ENCODE data around the gene TUBGCP3. TPM values are rescaled to one million over a fixed set of nuclear protein-coding genes. Genes with fewer than 3 reads are reported as not detected.
"Not testable (repeated sequence)": the region's sequence is repeated elsewhere in the genome, so short reads cannot be mapped to it uniquely, and the experiment has no call there.

Gene TUBGCP3
- total RNA-seq, 1 experiment from 2014 or later: 47.4 TPM

DNA sequence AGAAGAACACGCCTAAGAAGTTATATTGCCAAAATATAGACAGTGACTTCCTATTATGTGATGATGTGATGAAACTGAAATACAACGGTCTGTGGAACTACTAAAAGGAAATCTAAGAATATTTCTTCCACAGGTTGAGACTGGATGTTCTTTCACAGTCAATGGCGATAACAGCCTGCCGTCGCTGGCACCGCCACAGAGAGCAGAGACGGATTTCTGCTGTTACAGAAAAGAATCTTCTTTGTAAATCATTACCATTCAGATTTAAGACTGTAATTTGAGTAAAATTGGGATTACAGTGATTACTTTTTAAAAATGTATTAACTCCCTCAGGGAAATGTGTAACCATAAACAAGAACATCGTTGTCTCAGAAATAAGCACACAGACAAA, 100.8 kb downstream of the TUBGCP3 start:
- no peak overlapping the region for H2AFZ ChIP-seq
- BruUV-seq (replicated peaks): no TSS peak
- no peak for DNase-seq
- no peaks in the 10 kb centered on the region for H3K9me2 ChIP-seq (ENCODE audit: insufficient read depth)
- no peaks in the 10 kb centered on the region for H3K36me3 ChIP-seq (ENCODE audit: low read depth)
- H3K79me2 ChIP-seq (ENCODE audit: low read depth): no peaks in the 10 kb centered on the region
- H3F3A ChIP-seq (ENCODE audit: insufficient read depth, low read depth): peaks cover 4% of the 10 kb centered on the region
- H3K4me3 ChIP-seq: no peak overlapping the region
- no peaks in the 10 kb centered on the region for H3K4me1 ChIP-seq (replicated peaks; ENCODE audit: insufficient read depth)
- H3K27me3 ChIP-seq (ENCODE audit: insufficient read depth, low read depth): no peaks in the 10 kb centered on the region
- ChIA-PET CTCF (no interaction called here), POLR2A (ENCODE audit: unreplicated experiment) (no interaction called here)
- no peak overlapping the region for H3K27ac ChIP-seq
- no peaks in the 10 kb centered on the region for H3K9me3 ChIP-seq (ENCODE audit: insufficient read depth, low read depth)
- H3K4me2 ChIP-seq: no peak overlapping the region
- intact Hi-C loops (cut with micrococcal nuclease; ENCODE audit: unreplicated experiment): no loop called here
- TF ChIP-seq EZH2 (IDR thresholded peaks at IDR 0.05; ENCODE audit: low read depth): no peak
- TF ChIP-seq, protein P1, sequence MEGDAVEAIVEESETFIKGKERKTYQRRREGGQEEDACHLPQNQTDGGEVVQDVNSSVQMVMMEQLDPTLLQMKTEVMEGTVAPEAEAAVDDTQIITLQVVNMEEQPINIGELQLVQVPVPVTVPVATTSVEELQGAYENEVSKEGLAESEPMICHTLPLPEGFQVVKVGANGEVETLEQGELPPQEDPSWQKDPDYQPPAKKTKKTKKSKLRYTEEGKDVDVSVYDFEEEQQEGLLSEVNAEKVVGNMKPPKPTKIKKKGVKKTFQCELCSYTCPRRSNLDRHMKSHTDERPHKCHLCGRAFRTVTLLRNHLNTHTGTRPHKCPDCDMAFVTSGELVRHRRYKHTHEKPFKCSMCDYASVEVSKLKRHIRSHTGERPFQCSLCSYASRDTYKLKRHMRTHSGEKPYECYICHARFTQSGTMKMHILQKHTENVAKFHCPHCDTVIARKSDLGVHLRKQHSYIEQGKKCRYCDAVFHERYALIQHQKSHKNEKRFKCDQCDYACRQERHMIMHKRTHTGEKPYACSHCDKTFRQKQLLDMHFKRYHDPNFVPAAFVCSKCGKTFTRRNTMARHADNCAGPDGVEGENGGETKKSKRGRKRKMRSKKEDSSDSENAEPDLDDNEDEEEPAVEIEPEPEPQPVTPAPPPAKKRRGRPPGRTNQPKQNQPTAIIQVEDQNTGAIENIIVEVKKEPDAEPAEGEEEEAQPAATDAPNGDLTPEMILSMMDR (conservative IDR thresholded peaks at IDR 0.05): no peak
- H4K20me1 ChIP-seq (ENCODE audit: insufficient read depth): 0 out of 2 replicates have a peak, but pooled peaks cover 4% of the 10 kb centered on the region

DNA sequence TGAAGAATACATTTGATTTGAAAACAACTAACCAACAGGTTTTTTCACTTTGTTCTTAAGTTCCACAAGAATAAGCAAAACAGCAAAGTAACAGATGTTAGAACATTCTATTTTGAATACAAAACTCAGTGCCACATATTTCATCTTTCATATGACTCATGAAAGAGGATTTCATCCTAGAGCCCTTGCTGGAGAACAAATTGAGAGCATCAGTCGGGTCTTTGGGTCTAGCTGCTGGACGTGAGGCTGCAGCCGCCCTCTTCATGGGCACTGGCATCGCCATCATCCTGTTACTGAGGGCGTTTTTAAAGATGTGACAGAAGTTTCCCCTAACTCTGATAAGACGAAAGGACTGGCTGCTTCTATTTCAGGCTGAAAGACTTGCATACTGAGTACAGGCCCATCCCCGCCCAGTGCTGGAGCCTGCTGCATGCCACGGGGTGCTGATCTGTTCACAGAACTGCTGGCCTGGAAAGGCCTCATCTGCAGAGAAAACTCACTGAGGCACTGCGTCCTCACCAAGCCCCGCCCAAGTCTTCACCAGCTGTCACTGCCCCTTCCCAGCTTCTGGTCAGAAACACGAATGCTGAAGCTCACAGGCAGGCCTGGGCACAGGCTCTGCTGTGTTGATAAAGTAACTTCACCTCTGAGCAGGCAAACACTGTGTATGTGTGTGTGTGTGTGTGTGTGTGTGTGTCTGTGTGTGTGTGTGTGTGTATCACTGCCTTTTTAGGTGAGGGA, 101.4 kb downstream of the TUBGCP3 start:
- DNase-seq: no peak
- Histone ChIP-seq H3K4me3 (no peak overlapping the region), H3K4me1 (replicated peaks; ENCODE audit: insufficient read depth) (no peaks in the 10 kb centered on the region), H3K36me3 (ENCODE audit: low read depth) (no peaks in the 10 kb centered on the region), H3K79me2 (ENCODE audit: low read depth) (no peaks in the 10 kb centered on the region), H3F3A (ENCODE audit: insufficient read depth, low read depth) (peaks cover 4% of the 10 kb centered on the region), H2AFZ (no peak overlapping the region), H4K20me1 (ENCODE audit: insufficient read depth) (0 out of 2 replicates have a peak, but pooled peaks cover 4% of the 10 kb centered on the region), H3K27me3 (ENCODE audit: insufficient read depth, low read depth) (no peaks in the 10 kb centered on the region), H3K27ac (no peak overlapping the region), H3K9me2 (ENCODE audit: insufficient read depth) (no peaks in the 10 kb centered on the region), H3K4me2 (no peak overlapping the region), H3K9me3 (ENCODE audit: insufficient read depth, low read depth) (no peaks in the 10 kb centered on the region)
- TF ChIP-seq EZH2 (IDR thresholded peaks at IDR 0.05; ENCODE audit: low read depth): no peak
- TF ChIP-seq, protein P1 (conservative IDR thresholded peaks at IDR 0.05): no peak
- intact Hi-C loops (cut with micrococcal nuclease; ENCODE audit: unreplicated experiment): no loop called here
- BruUV-seq (replicated peaks): no TSS peak
- ChIA-PET CTCF (no interaction called here), POLR2A (ENCODE audit: unreplicated experiment) (no interaction called here)

GRCh38 chr13:112485814-112486213, 102.1 kb downstream of the TUBGCP3 start:
- H3K4me1 ChIP-seq (replicated peaks; ENCODE audit: insufficient read depth); BruUV-seq (replicated peaks); H3K36me3 ChIP-seq (ENCODE audit: low read depth); H3K4me3 ChIP-seq; DNase-seq; H3K79me2 ChIP-seq (ENCODE audit: low read depth); H3K27me3 ChIP-seq (ENCODE audit: insufficient read depth, low read depth); H3K27ac ChIP-seq; POLR2A ChIA-PET (ENCODE audit: unreplicated experiment); H4K20me1 ChIP-seq (ENCODE audit: insufficient read depth); H3F3A ChIP-seq (ENCODE audit: insufficient read depth, low read depth); CTCF ChIA-PET; H3K9me3 ChIP-seq (ENCODE audit: insufficient read depth, low read depth); H2AFZ ChIP-seq; intact Hi-C loops (cut with micrococcal nuclease; ENCODE audit: unreplicated experiment); H3K4me2 ChIP-seq; H3K9me2 ChIP-seq (ENCODE audit: insufficient read depth): not testable (repeated sequence)

DNA sequence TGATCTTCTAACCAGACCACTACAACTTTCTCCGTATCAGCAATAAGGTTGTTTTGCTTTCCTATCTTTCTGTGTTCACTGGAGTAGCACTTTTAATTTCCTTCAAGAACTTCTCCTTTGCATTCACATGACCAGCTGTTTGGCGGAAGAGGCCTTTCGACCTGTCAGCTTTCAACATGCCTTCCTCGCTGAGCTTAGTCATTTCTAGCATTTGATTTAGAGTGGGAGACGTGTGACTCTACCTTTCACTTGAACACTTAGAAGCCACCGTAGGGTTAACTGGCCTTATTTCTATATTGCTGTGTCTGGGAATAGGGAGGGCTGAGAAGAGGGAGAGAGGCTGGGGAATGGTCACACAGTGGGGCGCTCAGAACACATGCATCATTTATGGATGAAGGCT, 104.7 kb downstream of the TUBGCP3 start:
- no peak for DNase-seq
- H3K4me2 ChIP-seq: no peak overlapping the region
- H3F3A ChIP-seq (ENCODE audit: insufficient read depth, low read depth): no peaks in the 10 kb centered on the region; the same call in 1 of the 2 replicates
- H3K27ac ChIP-seq: no peak overlapping the region
- no peak overlapping the region for H3K4me3 ChIP-seq
- H3K27me3 ChIP-seq (ENCODE audit: insufficient read depth, low read depth): no peaks in the 10 kb centered on the region
- BruUV-seq (replicated peaks): no TSS peak
- no peaks in the 10 kb centered on the region for H3K36me3 ChIP-seq (ENCODE audit: low read depth)
- no peak overlapping the region for H2AFZ ChIP-seq
- H3K4me1 ChIP-seq (replicated peaks; ENCODE audit: insufficient read depth): no peaks in the 10 kb centered on the region
- TF ChIP-seq EZH2 (IDR thresholded peaks at IDR 0.05; ENCODE audit: low read depth): no peak
- intact Hi-C loops (cut with micrococcal nuclease; ENCODE audit: unreplicated experiment): no loop called here
- no peaks in the 10 kb centered on the region for H3K79me2 ChIP-seq (ENCODE audit: low read depth)
- H3K9me3 ChIP-seq (ENCODE audit: insufficient read depth, low read depth): no peaks in the 10 kb centered on the region
- 0 out of 2 replicates have a peak, but pooled peaks cover 4% of the 10 kb centered on the region for H4K20me1 ChIP-seq (ENCODE audit: insufficient read depth)
- CTCF ChIA-PET: no interaction called here
- H3K9me2 ChIP-seq (ENCODE audit: insufficient read depth): no peaks in the 10 kb centered on the region
- POLR2A ChIA-PET (ENCODE audit: unreplicated experiment): no interaction called here

Measured in PC-9 (cell line).